Dermis microvascular lymphatic vessel endothelial cell (primary cell): Measurements from ENCODE around the gene SPACA4. TPM values are rescaled to one million over a fixed set of nuclear protein-coding genes. Genes with fewer than 3 reads are reported as not detected.

ENCODE experiments used
- DNase-seq, 2 donors: peaks; one replicate each; pipeline versions ENCODE4 v3.0.0 to v3.0.0-alpha.2; 2010; ENCODE audit warnings: low read depth in 2 of 2
- total RNA-seq: library from RNA; depleted of rRNA; stranded (reverse); fragments of >200 nt; gene quantifications from 2 replicates; pipeline ENCODE4 v1.2.1, GENCODE V29; 2014

SPACA4 gene
- total RNA-seq, 1 donor from 2014 or later = not detected

DNA sequence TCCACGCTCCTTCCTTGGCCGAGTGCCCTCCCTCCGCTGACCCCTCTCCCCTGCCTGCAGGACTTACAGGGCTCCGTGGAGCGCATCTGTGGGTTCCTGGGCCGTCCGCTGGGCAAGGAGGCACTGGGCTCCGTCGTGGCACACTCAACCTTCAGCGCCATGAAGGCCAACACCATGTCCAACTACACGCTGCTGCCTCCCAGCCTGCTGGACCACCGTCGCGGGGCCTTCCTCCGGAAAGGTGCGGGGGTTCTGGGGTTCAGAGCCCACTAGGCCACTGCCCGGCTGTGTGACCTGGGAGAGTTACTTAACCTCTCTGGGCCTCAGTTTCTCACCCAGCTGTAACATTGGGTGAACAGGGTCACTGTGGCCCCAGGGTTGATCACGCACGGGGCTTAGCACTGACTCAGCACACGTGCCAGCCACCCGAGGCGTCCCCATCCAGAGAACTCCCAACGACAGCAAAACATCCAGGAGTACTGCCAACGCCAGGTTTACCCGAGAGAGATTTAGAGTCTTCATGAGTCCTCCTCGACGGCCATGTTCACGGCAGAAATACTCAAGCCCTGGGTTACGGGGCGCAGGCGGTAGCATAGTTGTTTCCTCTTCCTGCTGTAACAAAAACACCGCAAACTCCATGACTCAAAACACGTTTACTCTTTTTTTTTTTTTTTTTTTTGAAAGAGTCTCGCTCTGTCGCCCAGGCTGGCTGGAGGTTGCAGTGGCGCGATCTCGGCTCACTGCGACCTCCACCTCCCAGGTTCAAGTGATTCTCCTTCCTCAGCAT is 9.7 kb upstream of the SPACA4 start:
- DNase-seq = peak in 1 of 2 donors; percentile 36

DNA sequence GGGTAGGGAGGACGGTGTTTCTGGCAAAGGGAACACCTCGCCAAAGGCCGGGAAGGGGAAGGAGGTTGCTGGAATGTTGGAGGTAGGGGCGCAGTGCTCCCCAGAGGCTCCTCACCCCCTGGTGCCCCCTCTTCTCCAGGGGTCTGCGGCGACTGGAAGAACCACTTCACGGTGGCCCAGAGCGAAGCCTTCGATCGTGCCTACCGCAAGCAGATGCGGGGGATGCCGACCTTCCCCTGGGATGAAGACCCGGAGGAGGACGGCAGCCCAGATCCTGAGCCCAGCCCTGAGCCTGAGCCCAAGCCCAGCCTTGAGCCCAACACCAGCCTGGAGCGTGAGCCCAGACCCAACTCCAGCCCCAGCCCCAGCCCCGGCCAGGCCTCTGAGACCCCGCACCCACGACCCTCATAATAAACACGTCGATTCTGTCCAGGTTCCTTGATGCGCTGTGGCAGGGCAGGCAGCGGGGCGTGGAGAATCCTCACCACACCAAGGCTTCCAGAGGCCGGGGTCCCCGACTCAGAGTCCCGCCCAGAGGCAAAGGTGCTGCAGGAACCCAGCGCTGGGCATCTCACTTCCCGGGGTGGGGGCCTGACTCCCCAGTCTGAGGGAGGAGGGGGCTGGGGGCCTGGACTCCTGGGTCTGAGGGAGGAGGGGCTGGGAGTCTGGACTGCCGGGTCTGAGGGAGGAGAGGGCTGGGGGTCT is 7.4 kb upstream of the SPACA4 start:
- DNase-seq = no peak

GRCh38 chr19:48600679-48601417 is 5.7 kb upstream of the SPACA4 start:
- no peak for DNase-seq

GRCh38 chr19:48603001-48603400 is 3.5 kb upstream of the SPACA4 start:
- DNase-seq = no peak

DNA sequence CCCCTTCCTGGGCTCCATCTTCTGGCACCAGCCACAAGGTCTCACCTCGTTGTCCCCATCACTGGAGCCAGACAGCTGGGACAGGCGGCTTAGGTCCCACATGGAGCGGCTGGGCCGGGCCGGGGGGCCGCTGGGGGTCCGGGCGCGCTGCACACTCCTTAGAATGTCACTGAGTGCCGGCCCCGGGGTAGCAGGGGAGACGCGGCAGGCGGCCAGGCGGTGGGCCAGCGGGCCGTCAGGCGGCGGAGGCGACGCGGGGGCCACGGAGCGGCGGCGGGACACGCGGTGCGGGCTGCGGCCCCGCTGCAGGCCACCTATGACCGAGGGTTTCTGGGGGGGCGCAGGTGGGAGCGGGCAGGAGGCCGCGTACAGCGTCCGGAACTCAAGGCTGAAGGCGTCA is 3.1 kb upstream of the SPACA4 start:
- no peak for DNase-seq

DNA sequence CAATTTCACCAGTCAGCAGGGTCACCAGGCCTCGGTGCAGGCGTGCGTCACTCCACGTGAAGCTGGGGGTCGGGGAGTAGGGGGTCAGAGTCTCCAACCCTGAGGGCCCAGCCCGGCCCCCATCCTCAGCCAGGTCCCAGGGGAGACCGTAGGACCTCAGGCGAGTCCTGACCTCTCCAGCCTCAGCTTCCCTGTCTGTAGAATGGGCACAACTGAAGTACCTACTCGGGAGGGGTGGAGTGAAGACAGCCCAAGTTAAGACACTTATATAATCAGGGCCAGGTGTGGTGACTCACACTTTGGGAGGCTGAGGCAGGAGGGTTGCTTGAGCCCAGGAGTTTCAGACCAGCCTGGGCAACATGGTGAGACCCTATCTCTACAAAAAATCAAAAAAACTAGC is 2.7 kb upstream of the SPACA4 start:
- no peak for DNase-seq

- DNase-seq = no peak
Measured at GRCh38 chr19:48607359-48607755, 815 bp downstream of the SPACA4 start.

GRCh38 chr19:48608798-48609263 is 2.3 kb downstream of the SPACA4 start:
- DNase-seq = peak in 1 of 2 donors; percentile 42

DNA sequence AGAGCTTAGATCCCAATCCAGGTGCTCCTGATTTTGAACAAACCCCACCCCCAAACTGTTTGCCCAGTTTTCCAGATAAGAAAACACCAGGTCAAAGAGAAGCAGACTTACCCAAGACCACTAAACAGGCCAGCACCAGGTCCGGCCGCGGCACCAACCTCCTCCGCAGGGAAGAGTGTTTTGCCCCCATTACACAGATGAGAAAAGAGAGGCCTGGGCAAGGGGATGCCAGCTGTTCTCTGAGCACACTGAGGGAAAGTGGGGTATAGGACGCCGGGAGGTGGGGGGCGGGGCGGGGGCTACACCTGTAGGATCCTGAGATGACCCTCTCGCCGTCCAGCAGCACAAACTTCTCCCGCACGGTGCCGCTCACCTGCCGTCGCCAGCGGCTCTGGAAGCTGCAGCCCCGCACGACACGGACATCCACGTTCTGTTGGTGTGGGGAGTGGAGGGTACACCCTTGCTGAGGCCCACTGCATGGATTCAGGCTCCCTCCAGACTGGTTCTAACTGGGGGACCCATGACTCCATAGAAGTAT is 3.1 kb downstream of the SPACA4 start:
- DNase-seq = no peak

- no peak for DNase-seq
Measured at GRCh38 chr19:48611872-48612271, 5.3 kb downstream of the SPACA4 start.

GRCh38 chr19:48613024-48613851 is 6.7 kb downstream of the SPACA4 start:
- DNase-seq = no peak

DNA sequence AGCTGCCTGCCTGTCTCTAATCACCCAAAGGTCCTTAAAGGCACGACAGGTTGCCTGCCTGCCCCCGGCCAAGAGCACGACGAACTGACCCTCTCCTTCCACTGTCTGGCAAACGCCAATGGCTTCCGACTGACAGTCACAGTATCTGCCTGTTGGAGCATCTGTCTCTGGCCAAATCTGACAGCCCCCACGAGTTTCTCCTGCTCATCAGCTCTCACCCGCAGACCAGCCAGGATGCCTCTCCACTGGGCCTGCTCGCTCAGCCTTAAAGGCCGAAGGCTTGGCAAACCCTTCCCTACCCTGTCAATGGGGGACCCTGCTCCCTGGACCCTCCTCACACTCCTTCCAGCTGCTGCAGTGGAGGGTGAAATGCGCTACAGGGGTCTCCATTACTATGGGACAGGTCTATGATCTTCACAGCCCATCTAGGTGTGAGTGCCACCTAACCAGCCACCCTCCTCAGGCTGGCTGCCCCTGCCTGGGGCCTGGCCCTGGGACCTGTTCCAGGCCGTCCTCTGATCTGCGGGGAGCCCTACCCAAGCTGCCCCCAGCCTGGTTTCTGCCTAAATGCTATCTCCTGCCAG is 7.4 kb downstream of the SPACA4 start:
- no peak for DNase-seq

GRCh38 chr19:48614436-48615230 is 8.1 kb downstream of the SPACA4 start, which contains the start of gene FAM83E:
TSS of gene FAM83E (minus strand) at chr19:48615076. CDS start at chr19:48613372, 1,704 bp downstream.
- no peak for DNase-seq

GRCh38 chr19:48615231-48616040 is 8.9 kb downstream of the SPACA4 start:
- no peak for DNase-seq

DNA sequence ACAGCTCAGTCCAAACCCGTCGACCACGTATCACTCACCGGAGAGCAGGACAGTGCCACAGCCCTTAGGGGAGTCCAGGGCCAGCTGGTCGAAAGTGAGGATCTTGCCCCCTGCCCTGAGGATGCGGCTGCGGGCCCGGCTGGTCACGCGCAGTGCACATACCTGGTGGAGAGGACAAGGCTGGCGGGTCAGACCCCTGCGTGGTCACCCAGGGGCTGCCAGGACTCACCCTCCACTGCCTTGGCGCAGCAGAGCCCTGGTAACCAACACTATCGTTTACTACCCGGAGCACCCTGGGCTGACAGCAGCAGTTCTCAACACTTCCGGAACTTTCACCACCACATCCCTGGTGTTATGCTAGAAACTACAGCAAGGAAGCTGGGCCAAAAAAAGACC is 9.5 kb downstream of the SPACA4 start:
- no peak for DNase-seq

DNA sequence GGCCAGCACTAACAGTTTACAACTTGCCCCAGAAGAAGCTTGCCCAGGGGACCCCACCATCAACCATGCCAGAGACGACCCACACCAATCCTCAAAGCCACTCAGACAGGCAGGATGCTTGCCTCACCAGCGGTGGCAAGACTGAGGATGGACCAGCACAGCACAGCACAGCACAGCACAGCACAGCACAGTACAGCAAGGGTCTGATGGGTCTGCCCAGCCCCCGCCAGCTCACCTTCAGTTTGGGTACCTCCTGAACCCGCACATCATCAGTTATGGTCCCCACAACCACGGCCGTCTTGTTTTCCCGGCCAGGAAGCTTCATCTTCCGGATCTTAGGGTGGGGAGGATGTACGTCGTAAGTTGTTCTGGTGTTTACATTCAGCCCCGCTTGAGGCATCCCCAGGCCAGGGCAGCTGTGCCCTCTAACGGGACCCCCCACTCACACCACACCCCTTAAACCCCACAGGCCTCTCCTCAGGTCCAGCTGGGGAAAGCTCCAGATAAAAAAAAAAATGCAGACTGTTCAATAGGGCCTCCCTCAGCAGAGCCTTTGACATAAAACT is 10.0 kb downstream of the SPACA4 start:
- no peak for DNase-seq

GRCh38 chr19:48617146-48617937 is 10.8 kb downstream of the SPACA4 start:
- DNase-seq = no peak
